ENCODE results near the gene ARHGAP21. TPM values are rescaled to one million over a fixed set of nuclear protein-coding genes. Genes with fewer than 3 reads are reported as not detected.

The ARHGAP21 gene
- total RNA-seq, 1 donor from 2014 or later = 46.8 TPM

DNA sequence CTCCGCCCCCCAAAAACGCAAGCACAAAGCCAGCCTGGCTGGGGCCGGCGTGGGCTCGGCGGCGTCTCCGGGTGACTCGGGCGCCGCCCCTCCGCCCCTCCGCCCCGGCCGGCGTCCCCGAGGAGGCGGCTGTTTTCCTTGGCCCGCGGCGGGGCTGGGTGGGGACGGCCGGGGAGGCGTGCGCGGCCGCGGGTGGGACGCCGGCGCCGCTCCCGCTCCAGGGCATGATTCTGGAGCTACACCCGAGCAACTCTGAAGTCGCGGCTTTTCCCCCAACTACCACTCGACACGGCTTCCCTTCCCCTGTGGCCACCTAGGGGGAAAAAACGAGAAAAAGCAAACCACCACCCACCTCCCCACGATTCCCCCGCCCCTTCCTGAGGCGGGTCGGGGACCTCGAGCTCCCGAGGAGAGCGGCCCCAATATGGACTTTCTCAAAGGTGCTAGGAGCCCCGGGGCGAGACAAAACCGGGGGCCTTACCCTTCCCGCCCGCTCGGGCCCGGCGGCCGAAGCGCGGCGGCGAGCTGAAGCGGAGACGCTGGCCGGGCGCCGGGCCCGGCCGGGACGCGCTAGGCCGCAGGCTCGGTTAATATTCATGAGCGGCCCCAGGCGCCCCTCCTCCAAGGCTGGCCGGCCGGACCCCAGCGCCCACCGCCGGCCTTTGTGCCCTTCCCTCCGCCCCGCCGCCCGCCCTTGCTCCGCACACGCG lies 856 bp downstream of the ARHGAP21 start:
- TF ChIP-seq, protein P1, sequence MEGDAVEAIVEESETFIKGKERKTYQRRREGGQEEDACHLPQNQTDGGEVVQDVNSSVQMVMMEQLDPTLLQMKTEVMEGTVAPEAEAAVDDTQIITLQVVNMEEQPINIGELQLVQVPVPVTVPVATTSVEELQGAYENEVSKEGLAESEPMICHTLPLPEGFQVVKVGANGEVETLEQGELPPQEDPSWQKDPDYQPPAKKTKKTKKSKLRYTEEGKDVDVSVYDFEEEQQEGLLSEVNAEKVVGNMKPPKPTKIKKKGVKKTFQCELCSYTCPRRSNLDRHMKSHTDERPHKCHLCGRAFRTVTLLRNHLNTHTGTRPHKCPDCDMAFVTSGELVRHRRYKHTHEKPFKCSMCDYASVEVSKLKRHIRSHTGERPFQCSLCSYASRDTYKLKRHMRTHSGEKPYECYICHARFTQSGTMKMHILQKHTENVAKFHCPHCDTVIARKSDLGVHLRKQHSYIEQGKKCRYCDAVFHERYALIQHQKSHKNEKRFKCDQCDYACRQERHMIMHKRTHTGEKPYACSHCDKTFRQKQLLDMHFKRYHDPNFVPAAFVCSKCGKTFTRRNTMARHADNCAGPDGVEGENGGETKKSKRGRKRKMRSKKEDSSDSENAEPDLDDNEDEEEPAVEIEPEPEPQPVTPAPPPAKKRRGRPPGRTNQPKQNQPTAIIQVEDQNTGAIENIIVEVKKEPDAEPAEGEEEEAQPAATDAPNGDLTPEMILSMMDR (conservative IDR thresholded peaks at IDR 0.05; ENCODE audit: low read depth, low read length) = no peak

DNA sequence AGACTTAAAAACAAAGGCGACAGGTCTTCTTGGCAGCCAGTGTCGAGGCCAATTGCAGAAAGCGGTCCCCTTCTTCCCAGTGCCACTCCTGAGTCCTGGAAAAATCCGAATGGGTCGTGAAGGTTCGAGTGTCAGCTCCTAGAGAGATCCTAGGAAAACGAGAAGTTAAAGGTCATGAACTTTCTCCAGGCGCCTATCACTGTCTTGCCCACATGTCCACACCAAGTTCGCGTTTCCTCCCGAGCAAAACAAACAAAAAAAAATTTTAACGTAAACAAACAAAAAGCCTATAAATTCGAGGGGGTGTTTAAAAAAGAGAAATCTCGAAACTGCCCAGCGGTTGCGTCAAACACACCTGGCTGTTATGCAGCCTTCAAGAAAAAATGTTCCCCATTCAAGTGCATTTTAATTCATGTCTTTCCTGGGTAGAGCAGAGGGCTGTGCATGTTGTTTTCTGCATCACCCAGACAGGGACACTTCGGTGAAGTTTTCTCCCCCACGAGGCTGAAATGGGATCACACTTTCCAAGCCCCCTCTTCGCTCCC lies 1.5 kb downstream of the ARHGAP21 start:
- TF ChIP-seq, protein P1 (conservative IDR thresholded peaks at IDR 0.05; ENCODE audit: low read depth, low read length) = no peak
- DNase-seq (ENCODE audit: low read depth) = no peak
- H3K4me3 ChIP-seq (ENCODE audit: low read depth, low read length) = peak overlapping the region; percentile 85

More for the DNA sequence above, 856 bp downstream of the ARHGAP21 start:
- H3K4me3 ChIP-seq (ENCODE audit: low read depth, low read length) = peak overlapping the region; percentile 85
- DNase-seq (ENCODE audit: low read depth) = no peak

DNA sequence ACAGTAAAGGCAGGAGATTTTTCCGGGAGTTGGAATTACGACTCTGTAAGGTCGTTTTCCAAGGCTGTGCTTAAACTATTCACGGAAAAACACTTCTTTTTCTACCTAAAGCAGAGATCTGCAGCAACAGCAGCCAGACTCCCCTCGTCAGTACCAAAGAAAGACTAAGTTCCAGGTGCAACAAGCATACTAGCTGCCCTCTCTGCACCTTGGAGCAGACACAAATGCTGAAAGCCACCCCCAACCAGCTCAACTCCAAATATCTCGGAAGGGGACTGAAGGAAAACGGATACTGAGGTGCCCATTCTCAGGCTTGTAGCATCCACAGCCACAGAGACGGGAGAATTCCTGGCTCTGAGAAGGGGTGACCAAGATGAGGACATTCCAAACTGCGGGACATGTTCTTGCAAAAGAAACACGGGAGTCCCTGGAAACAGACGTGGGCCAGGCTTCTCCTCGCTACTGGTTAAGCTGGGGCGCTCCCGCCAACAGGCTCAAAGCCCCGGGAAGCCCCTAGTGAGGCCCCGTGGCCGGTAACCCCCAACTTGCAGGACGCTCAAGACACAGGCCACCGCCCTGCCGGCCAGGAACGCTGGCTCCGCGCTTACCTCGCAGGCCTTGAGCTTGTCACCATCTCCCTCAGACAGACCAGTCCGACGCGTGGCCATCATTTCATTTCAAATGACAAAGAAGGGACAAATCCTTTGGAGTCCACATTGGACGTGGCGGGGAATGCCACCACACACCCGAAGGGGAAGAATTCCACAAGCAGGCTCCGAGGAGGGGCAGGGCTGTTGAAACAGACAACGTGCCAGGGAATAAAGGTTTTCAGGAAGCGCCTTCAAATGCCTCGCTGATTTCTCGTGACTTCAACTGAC lies 2.2 kb downstream of the ARHGAP21 start:
- H3K4me3 ChIP-seq (ENCODE audit: low read depth, low read length) = peak overlapping the region; percentile 85
- TF ChIP-seq, protein P1 (conservative IDR thresholded peaks at IDR 0.05; ENCODE audit: low read depth, low read length) = no peak
- no peak for DNase-seq (ENCODE audit: low read depth)

DNA sequence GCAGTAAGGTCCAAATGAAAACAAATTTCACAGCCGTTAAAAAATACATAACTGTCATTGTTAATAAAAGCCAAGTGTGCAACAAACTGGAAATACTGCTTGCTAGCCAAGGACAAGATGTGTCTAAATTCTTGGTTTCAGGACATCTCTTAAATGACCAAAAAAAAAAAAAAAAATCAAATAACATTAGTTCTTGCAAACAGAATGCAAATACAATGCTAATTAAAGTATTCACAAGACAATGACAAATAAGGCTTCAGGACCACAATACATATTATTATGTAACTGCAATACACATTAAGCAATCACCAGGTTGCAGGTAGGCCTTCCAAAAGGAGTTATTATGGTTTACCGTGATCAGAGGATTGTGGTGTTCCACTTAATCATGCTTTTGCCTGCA lies 3.6 kb downstream of the ARHGAP21 start:
- peak overlapping the region; percentile 85 for H3K4me3 ChIP-seq (ENCODE audit: low read depth, low read length)
- TF ChIP-seq, protein P1 (conservative IDR thresholded peaks at IDR 0.05; ENCODE audit: low read depth, low read length) = no peak
- DNase-seq (ENCODE audit: low read depth) = no peak

DNA sequence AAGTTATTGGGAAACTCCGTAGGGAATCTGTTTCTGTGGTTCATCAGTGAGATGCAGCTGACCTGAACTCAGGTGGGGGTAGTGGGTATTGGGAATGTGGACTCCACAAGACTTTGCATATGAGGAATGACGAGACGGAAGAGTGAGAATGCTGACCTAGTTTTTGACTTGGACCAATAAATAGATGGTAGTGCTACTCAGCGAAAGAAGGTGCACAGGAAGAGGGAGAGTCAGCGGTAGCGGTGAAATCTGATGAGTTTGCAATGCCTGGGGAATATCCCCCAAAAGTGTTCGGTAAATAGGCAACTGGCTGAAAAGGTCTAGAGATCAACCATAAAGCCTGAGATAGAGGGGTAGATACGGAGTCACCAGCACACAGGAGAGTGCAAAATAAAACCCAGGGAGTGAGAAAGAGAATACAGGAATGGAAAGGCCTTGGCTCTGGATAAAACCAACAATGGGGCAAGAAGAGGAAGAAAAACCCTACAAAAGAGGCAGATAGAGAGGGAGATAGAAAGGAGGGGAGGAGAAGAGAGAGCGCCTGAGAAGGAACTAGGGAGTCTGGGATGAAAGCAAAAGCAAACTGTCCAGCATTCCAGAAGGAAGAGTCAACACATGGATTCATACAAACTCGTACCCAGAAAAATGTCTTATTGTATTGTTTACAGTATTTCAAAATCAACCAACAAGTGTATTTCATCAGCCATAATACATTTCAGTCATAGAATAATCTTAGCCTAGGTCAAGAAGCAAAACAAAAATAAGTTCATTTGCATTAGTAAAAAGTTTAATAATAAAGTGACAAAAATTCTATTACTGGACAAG lies 5.4 kb downstream of the ARHGAP21 start:
- DNase-seq (ENCODE audit: low read depth) = no peak

DNA sequence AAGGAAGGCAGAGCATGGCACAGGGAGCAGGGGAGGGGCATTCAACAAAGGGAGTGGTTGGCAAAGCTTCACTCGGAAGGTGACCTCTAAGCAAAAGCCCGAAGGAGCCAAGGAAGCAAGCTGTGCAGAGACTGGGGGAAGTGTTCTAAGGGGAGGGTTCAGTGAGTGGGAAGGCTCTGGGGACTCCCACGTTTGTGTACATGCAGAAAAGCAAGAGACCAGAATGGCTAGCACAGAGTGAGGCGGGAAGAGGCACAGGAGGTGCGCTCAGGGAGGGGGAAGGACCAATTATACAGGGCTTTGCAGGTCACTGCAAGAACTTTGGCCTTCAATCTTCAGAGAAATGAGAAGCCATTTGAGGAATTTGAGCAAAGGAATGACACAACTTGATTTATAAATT lies 7.4 kb downstream of the ARHGAP21 start:
- no peak for DNase-seq (ENCODE audit: low read depth)
- no peak overlapping the region for H3K4me3 ChIP-seq (ENCODE audit: low read depth, low read length)
- TF ChIP-seq, protein P1 (conservative IDR thresholded peaks at IDR 0.05; ENCODE audit: low read depth, low read length) = no peak

More for the DNA sequence above, 5.4 kb downstream of the ARHGAP21 start:
- H3K4me3 ChIP-seq (ENCODE audit: low read depth, low read length) = peak overlapping the region; percentile 9
- TF ChIP-seq, protein P1 (conservative IDR thresholded peaks at IDR 0.05; ENCODE audit: low read depth, low read length) = no peak

Data from epithelial cell of proximal tubule (primary cell).